Measurements from ENCODE around the gene LINC01488.

Gene LINC01488

GRCh38 chr11:69481393-69481844 is at the start of gene LINC01488:
Gene LINC01488, plus strand, starts transcription at chr11:69481663.
- Histone ChIP-seq H3K9me3 (ENCODE audit: control insufficient read depth, insufficient read depth, low read depth, low read length) (no peaks in the 10 kb centered on the region), H3K27ac (ENCODE audit: extremely low read depth, low read depth, low read length) (no peak within 1 kb of the TSS), H3K36me3 (ENCODE audit: control insufficient read depth in 2 of 2, insufficient read depth in 1 of 2, low read length in 2 of 2) (no peaks in the 10 kb centered on the region), H3K4me1 (ENCODE audit: control insufficient read depth, insufficient read depth, low read length) (no peaks in the 10 kb centered on the region), H3K4me3 (ENCODE audit: low read depth, low read length) (no peak within 1 kb of the TSS)
- no peak for TF ChIP-seq ZNF600 (tag by site-specific recombination; IDR thresholded peaks at IDR 0.05)
- no peak for TF ChIP-seq ZNF830 (tag by site-specific recombination; IDR thresholded peaks at IDR 0.05; ENCODE audit: low read depth)
- TF ChIP-seq ZIC2 (tag by site-specific recombination; IDR thresholded peaks at IDR 0.05): no peak
- TF ChIP-seq ZBTB21 (tag by site-specific recombination; IDR thresholded peaks at IDR 0.05): no peak
- no peak for TF ChIP-seq ZFP41 (tag by site-specific recombination; IDR thresholded peaks at IDR 0.05; ENCODE audit: borderline replicate concordance)
- TF ChIP-seq ZBTB17 (tag by site-specific recombination; IDR thresholded peaks at IDR 0.05): no peak
- no peak for TF ChIP-seq ZNF148 (tag by site-specific recombination; IDR thresholded peaks at IDR 0.05; ENCODE audit: borderline replicate concordance)
- TF ChIP-seq ZNF133 (tag by site-specific recombination; IDR thresholded peaks at IDR 0.05): no peak
- TF ChIP-seq ZNF747 (tag by site-specific recombination; IDR thresholded peaks at IDR 0.05): no peak
- TF ChIP-seq BCL11A (tag by site-specific recombination; IDR thresholded peaks at IDR 0.05; ENCODE audit: low read depth): no peak
- no peak for TF ChIP-seq KLF1 (tag by site-specific recombination; IDR thresholded peaks at IDR 0.05)
- TF ChIP-seq ZNF404 (tag by site-specific recombination; IDR thresholded peaks at IDR 0.05): no peak
- no peak for TF ChIP-seq ZNF302 (tag by site-specific recombination; IDR thresholded peaks at IDR 0.05; ENCODE audit: low read depth)
- TF ChIP-seq ZNF433 (tag by site-specific recombination; IDR thresholded peaks at IDR 0.05; ENCODE audit: low read depth): no peak
- TF ChIP-seq ZFP37 (tag by site-specific recombination; IDR thresholded peaks at IDR 0.05): no peak
- CTCF ChIA-PET: no interaction called here
- POLR2A ChIA-PET: no interaction called here

DNA sequence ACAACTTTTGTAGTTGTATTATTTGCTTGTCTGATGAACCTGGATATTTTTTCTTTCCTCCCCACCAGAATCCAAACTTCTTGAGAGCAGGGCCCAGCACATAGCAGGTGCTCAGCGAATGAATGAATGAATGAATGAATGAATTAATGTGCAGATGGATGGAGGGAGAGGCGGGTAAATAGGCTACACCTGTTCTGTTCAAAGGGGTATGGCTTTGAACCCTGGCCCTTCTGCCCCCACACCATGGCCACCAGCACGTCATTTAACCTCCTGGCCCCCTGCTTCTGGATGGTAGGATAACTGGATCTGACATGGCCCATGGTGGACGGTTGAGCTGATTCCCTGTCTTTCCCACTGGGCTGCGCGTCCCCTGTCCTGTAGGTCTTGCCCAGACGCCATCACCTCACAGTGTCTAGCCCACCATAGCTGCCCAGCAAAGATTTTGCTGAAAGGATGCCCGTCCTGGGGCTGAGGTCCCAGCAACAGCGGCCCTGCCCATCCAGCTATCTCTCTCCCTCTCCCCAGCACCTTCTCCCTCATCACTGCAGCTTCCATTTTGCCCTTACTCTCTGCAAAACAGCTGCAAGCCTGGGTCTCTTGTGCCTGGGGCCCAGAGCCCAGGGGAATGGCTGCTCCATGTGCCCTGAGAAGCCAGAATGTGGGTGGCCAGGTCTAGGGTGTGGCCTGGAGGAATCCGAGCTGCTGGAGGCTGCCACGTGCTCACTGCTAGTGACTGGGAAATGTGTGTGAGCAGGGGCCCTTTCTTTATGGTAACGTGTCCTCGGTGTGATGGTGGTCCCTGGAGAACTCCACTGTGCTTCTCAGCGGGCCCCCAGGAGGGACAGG is 49.3 kb upstream of the LINC01488 start:
- Histone ChIP-seq H3K36me3 (ENCODE audit: control insufficient read depth in 2 of 2, insufficient read depth in 1 of 2, low read length in 2 of 2) (no peaks in the 10 kb centered on the region), H3K9me3 (ENCODE audit: control insufficient read depth, insufficient read depth, low read depth, low read length) (no peaks in the 10 kb centered on the region), H3K27ac (ENCODE audit: extremely low read depth, low read depth, low read length) (no peak overlapping the region), H3K4me3 (ENCODE audit: low read depth, low read length) (no peak overlapping the region), H3K4me1 (ENCODE audit: control insufficient read depth, insufficient read depth, low read length) (no peaks in the 10 kb centered on the region)
- ChIA-PET POLR2A (no interaction called here), CTCF (interaction anchor here (0.6 kb wide), 1 partner anchor 31 kb away, joined by 3 read pairs; no protein-coding TSS in a partner anchor)
- TF ChIP-seq ZNF701 (tag by site-specific recombination; IDR thresholded peaks at IDR 0.05) (no peak), ZNF530 (tag by site-specific recombination; IDR thresholded peaks at IDR 0.05; ENCODE audit: low read depth) (no peak)

DNA sequence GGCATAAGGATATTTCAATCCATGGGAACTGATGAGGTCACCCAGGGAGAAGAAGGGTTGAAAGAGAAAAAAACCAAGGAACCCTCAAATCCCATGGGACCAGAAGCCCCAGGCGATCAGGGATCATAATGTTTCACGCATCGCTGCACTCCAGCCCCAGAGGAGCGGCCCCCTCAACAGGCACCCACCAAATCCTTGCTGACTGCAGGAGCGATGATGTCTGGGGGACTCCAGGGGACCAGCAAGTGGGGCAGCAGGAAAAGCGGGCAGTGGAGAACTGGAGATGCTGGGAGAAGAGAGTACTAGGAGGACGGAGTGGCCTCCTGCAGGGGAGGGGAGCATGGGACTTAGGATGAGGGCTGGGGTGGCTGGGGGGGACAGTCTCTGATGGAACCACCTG is 47.7 kb upstream of the LINC01488 start:
- POLR2A ChIA-PET: no interaction called here
- H3K4me1 ChIP-seq (ENCODE audit: control insufficient read depth, insufficient read depth, low read length): no peaks in the 10 kb centered on the region
- no peak overlapping the region for H3K27ac ChIP-seq (ENCODE audit: extremely low read depth, low read depth, low read length)
- no peaks in the 10 kb centered on the region for H3K36me3 ChIP-seq (ENCODE audit: control insufficient read depth in 2 of 2, insufficient read depth in 1 of 2, low read length in 2 of 2)
- H3K4me3 ChIP-seq (ENCODE audit: low read depth, low read length): no peak overlapping the region
- no peaks in the 10 kb centered on the region for H3K9me3 ChIP-seq (ENCODE audit: control insufficient read depth, insufficient read depth, low read depth, low read length)
- CTCF ChIA-PET: no interaction called here
- TF ChIP-seq ZNF529 (tag by site-specific recombination; IDR thresholded peaks at IDR 0.05; ENCODE audit: insufficient replicate concordance): no peak
- TF ChIP-seq SCRT1 (tag by site-specific recombination; IDR thresholded peaks at IDR 0.05; ENCODE audit: borderline replicate concordance): no peak
- TF ChIP-seq SP2 (tag by site-specific recombination; IDR thresholded peaks at IDR 0.05): no peak
- TF ChIP-seq ZNF324 (tag by site-specific recombination; IDR thresholded peaks at IDR 0.05): no peak
- TF ChIP-seq ZBTB49 (tag by site-specific recombination; IDR thresholded peaks at IDR 0.05; ENCODE audit: low read depth): no peak
- no peak for TF ChIP-seq ZBTB11 (tag by site-specific recombination; conservative IDR thresholded peaks at IDR 0.05; ENCODE audit: low read depth)
- no peak for TF ChIP-seq HOXD13 (CRISPR knock-in tag; IDR thresholded peaks at IDR 0.05; ENCODE audit: borderline replicate concordance)
- TF ChIP-seq ZNF48 (tag by site-specific recombination; IDR thresholded peaks at IDR 0.05): no peak
